ENCODE measurements around the gene AZU1. TPM values are rescaled to one million over a fixed set of nuclear protein-coding genes. Genes with fewer than 3 reads are reported as not detected.

The AZU1 gene
- total RNA-seq, 1 experiment from 2014 or later: 5.8 TPM

GRCh38 chr19:872266-872951 lies 44.8 kb downstream of the AZU1 start:
- Histone ChIP-seq H3K9me3 (ENCODE audit: control insufficient read depth, insufficient read depth, low read depth, low read length) (no peaks in the 10 kb centered on the region), H3K4me3 (ENCODE audit: low read depth in 2 of 2, low read length in 2 of 2) (no peak overlapping the region), H3K4me1 (ENCODE audit: control insufficient read depth, insufficient read depth, low read length) (peaks cover 5% of the 10 kb centered on the region; the same call in 1 of the 2 replicates), H3K27ac (ENCODE audit: low read length) (no peak overlapping the region), H3K36me3 (ENCODE audit: control insufficient read depth, insufficient read depth, low read length) (no peaks in the 10 kb centered on the region), H3K27me3 (ENCODE audit: control insufficient read depth, insufficient read depth, low read length) (no peaks in the 10 kb centered on the region)
- ChIA-PET CTCF (no interaction called here), POLR2A (no interaction called here)
- DNase-seq (ENCODE audit: low read depth, low spot score) (no peak), ATAC-seq (peak; percentile 70)
- in situ Hi-C loops (cut with HindIII; ENCODE audit: low pct_unique_long_range_greater_than_20kb, low sequenced_read_pairs) (no loop called here), intact Hi-C loops (cut with micrococcal nuclease; ENCODE audit: unreplicated experiment) (no loop called here)
- TF ChIP-seq POLR2AphosphoS5 (IDR thresholded peaks at IDR 0.05; ENCODE audit: low read depth, low read length) (no peak), TCF7L2 (IDR thresholded peaks at IDR 0.05; ENCODE audit: low read depth, low read length) (no peak), SIN3A (IDR thresholded peaks at IDR 0.05; ENCODE audit: borderline replicate concordance, insufficient read depth, low read depth, low read length) (no peak), REST (IDR thresholded peaks at IDR 0.05; ENCODE audit: insufficient read depth in 1 of 2, low read depth in 2 of 2, low read length in 1 of 2) (no peak), CTCF (IDR thresholded peaks at IDR 0.05) (no peak)
- BruUV-seq (replicated peaks): no TSS peak

DNA sequence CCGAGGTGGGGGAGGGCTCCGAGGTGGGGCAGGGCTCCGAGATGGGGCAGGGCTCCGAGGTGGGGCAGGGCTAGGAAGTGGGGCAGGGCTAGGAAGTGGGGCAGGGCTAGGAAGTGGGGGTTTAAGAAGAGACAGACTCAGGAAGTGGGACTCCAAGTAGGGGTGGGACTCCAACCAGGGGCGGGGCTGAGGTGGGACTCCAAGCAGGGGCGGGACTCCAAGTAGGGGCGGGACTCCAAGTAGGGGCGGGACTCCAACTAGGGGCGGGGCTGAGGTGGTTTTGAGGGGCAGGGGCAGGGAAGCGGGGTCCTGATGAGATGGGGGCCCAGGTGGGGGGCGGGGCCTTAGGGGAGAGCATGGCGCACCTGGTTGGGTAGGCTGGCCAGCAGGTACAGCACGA lies 45.4 kb downstream of the AZU1 start:
- BruUV-seq (replicated peaks): no TSS peak
- ATAC-seq (no peak), DNase-seq (ENCODE audit: low read depth, low spot score) (no peak)
- Histone ChIP-seq H3K4me3 (ENCODE audit: low read depth in 2 of 2, low read length in 2 of 2) (no peak overlapping the region), H3K4me1 (ENCODE audit: control insufficient read depth, insufficient read depth, low read length) (peaks cover 5% of the 10 kb centered on the region; the same call in 1 of the 2 replicates), H3K27me3 (ENCODE audit: control insufficient read depth, insufficient read depth, low read length) (no peaks in the 10 kb centered on the region), H3K27ac (ENCODE audit: low read length) (no peak overlapping the region), H3K9me3 (ENCODE audit: control insufficient read depth, insufficient read depth, low read depth, low read length) (no peaks in the 10 kb centered on the region), H3K36me3 (ENCODE audit: control insufficient read depth, insufficient read depth, low read length) (no peaks in the 10 kb centered on the region)
- in situ Hi-C loops (cut with HindIII; ENCODE audit: low pct_unique_long_range_greater_than_20kb, low sequenced_read_pairs) (no loop called here), intact Hi-C loops (cut with micrococcal nuclease; ENCODE audit: unreplicated experiment) (no loop called here)
- ChIA-PET CTCF (no interaction called here), POLR2A (no interaction called here)
- TF ChIP-seq POLR2AphosphoS5 (IDR thresholded peaks at IDR 0.05; ENCODE audit: low read depth, low read length) (no peak), SIN3A (IDR thresholded peaks at IDR 0.05; ENCODE audit: borderline replicate concordance, insufficient read depth, low read depth, low read length) (no peak), REST (IDR thresholded peaks at IDR 0.05; ENCODE audit: insufficient read depth in 1 of 2, low read depth in 2 of 2, low read length in 1 of 2) (no peak), CTCF (IDR thresholded peaks at IDR 0.05) (no peak), TCF7L2 (IDR thresholded peaks at IDR 0.05; ENCODE audit: low read depth, low read length) (no peak)
